PC-9 (cell line): ENCODE measurements around the gene CDH13.

Source experiments
- EZH2 ChIP-seq: fragments of 200-600 bp; sonication (generic); IDR thresholded peaks from 2 replicates; pipeline ENCODE4 v1.8.0; 2017; ENCODE audit warnings: antibody characterized with exemption, low read depth
- TF ChIP-seq, protein P1 (sequence below): fragments of 200-600 bp; sonication (generic); conservative IDR thresholded peaks from 2 replicates; pipeline ENCODE4 v1.6.1; 2017; ENCODE audit warnings: mixed run types, antibody characterized with exemption, mild to moderate bottlenecking, moderate library complexity

DNA sequence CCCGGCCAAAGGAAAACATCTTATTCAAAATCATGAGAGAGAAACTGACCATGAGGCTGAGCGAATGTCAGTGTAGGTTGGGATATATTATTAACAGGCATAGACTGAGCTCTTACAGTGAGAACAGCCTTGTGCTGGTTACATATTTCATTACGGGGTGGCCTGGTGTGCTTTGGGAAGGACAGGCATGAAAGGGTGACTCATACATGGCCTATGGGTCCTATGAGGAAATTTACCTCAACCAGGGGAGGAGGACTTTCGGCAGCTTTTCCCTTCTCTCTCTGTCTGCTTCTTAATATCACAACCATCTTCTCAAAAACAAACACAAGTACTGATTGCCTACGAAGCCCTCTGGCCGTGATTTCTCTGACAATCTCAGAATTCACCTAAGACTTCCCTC, 579.1 kb downstream of the CDH13 start:
- TF ChIP-seq, protein P1, sequence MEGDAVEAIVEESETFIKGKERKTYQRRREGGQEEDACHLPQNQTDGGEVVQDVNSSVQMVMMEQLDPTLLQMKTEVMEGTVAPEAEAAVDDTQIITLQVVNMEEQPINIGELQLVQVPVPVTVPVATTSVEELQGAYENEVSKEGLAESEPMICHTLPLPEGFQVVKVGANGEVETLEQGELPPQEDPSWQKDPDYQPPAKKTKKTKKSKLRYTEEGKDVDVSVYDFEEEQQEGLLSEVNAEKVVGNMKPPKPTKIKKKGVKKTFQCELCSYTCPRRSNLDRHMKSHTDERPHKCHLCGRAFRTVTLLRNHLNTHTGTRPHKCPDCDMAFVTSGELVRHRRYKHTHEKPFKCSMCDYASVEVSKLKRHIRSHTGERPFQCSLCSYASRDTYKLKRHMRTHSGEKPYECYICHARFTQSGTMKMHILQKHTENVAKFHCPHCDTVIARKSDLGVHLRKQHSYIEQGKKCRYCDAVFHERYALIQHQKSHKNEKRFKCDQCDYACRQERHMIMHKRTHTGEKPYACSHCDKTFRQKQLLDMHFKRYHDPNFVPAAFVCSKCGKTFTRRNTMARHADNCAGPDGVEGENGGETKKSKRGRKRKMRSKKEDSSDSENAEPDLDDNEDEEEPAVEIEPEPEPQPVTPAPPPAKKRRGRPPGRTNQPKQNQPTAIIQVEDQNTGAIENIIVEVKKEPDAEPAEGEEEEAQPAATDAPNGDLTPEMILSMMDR: no peak
- no peak for TF ChIP-seq EZH2
